ENCODE data around the gene ZNF274. TPM values are rescaled to one million over a fixed set of nuclear protein-coding genes. Genes with fewer than 3 reads are reported as not detected.

ZNF274 gene
- total and polyA plus RNA-seq, 12 donors = 13.8 to 27.6 (median 22.9) TPM

DNA sequence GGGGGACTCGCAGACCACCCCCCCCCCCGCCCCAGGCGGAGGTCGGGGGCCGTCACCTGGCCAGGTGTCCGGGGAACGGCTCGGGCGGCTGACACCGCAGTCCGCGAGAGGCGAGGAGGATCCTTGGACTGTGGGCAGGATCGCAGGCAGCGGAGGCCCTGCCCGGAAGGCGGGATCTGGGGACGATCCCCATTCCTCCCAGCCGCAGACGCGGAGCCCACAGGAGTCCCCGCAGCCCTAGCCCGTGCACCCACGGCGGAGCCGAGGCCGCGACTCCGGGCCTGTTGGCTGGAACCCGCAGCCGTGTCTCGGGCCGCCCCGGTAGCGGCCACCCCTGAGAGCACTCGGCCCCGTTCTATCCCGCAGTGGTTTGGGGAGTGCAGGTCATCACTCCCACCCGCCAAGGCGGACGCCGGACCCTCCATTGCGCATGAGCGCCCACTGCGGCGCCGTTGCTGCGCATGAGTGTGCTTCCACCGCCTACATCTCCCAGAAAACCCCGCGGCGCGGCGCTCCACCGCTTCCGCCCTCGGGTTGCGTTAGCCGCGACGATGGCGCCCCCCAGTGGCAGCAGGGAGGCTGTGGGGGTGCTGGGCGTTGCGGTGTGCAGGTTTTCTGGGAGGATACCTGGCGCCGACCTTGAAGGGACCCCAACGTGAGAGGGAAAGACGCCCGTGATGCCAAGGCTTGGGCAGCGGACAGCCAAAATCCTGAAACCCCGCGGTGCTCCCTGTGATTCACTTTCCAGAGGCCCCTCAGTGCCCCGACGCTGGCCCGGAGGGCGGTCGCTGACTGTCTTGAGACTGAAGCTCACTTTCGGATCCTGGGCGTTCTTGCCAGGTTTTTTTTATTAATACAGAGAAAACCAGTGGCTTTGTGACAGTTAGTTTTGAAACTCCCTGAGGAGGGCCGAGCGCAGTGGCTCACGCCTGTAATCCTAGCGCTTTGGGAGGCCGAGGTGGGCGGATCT is 27.9 kb upstream of the ZNF274 start:
- ATAC-seq = peak; percentile 96 to 98 (median 98)
- intact Hi-C loops (cut with DNase I) = loop anchor here (1.0 to 10.0 kb wide), 12 partner anchors 58 to 1053 kb away; partner anchors contain the start of genes ZNF776 (in 3 of the 10), ZNF256 (in 1 of the 10), ZNF606 (in 1 of the 10) and ZSCAN18 (in 1 of the 10)
- Histone ChIP-seq H3K9me3 (peaks cover 0 to 45% (median 0%) of the 10 kb centered on the region in 11 donors), H3K36me3 (no peaks in the 10 kb centered on the region), H3K27me3 (no peaks in the 10 kb centered on the region), H3K4me1 (peaks cover 0 to 42% (median 28%) of the 10 kb centered on the region in 9 donors), H3K4me3 (peak overlapping the region; percentile 57 to 100 (median 83)), H3K27ac (peak overlapping the region; percentile 49 to 99 (median 91))
- peak; percentile 96 to 99 for DNase-seq
- TF ChIP-seq, protein P1, sequence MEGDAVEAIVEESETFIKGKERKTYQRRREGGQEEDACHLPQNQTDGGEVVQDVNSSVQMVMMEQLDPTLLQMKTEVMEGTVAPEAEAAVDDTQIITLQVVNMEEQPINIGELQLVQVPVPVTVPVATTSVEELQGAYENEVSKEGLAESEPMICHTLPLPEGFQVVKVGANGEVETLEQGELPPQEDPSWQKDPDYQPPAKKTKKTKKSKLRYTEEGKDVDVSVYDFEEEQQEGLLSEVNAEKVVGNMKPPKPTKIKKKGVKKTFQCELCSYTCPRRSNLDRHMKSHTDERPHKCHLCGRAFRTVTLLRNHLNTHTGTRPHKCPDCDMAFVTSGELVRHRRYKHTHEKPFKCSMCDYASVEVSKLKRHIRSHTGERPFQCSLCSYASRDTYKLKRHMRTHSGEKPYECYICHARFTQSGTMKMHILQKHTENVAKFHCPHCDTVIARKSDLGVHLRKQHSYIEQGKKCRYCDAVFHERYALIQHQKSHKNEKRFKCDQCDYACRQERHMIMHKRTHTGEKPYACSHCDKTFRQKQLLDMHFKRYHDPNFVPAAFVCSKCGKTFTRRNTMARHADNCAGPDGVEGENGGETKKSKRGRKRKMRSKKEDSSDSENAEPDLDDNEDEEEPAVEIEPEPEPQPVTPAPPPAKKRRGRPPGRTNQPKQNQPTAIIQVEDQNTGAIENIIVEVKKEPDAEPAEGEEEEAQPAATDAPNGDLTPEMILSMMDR (IDR thresholded peaks at IDR 0.05) = peak; percentile 91 to 99 (median 97)
- 2 to 3% methylated on average over 77 to 85 of the region's 85 CpGs for WGBS, 2 donors

DNA sequence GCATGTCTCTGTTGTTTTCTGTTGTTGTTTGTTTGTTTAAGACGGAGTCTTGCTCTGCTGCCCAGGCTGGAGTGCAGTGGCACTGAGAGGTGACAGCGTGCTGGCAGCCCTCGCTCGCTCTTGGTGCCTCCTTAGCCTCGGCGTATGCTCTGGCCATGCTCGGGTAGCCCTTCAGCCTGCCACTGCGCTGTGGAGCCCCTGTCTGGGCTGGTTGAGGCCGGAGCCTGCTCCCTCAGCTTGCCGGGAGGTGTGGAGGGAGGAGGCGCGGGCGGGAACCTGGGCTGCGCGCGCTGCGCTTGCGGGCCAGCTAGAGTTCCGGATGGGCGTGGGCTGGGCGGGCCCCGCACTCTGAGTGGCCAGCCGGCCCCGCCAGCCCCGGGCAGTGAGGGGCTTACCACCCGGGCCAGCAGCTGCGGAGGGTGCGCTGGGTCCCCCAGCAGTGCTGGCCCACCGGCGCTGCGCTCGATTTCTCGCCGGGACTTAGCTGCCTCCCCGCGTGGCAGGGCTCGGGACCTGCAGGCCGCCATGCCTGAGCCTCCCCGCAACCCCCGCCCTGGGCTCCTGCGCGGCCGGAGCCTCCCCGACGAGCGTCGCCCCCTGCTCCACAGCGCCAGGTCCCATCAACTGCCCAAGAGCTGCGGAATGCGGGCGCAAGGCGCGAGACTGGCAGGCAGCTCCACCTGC is 25.7 kb upstream of the ZNF274 start:
- Histone ChIP-seq H3K27me3 (no peaks in the 10 kb centered on the region), H3K27ac (no peak overlapping the region), H3K4me1 (peaks cover 0 to 28% (median 20%) of the 10 kb centered on the region in 9 donors), H3K4me3 (no peak overlapping the region), H3K36me3 (no peaks in the 10 kb centered on the region), H3K9me3 (peaks cover 0 to 57% (median 10%) of the 10 kb centered on the region in 11 donors)
- intact Hi-C loops (cut with DNase I) = loop anchor here in 9 of 10 donors (2.0 to 10.0 kb wide), 8 partner anchors 135 to 1055 kb away; partner anchors contain the start of genes ZNF776 (in 3 of the 9) and ZNF256 (in 1 of the 9)
- TF ChIP-seq, protein P1 (IDR thresholded peaks at IDR 0.05) = no peak
- 92% methylated on average over 45 to 53 of the region's 53 CpGs for WGBS, 2 donors
- ATAC-seq (no peak), DNase-seq (no peak)

- TF ChIP-seq, protein P1 (IDR thresholded peaks at IDR 0.05) = no peak
- Histone ChIP-seq H3K4me3 (no peak overlapping the region), H3K36me3 (peaks cover 0 to 6% (median 0%) of the 10 kb centered on the region in 9 donors), H3K4me1 (no peaks in the 10 kb centered on the region), H3K27me3 (no peaks in the 10 kb centered on the region), H3K27ac (no peak overlapping the region), H3K9me3 (peaks cover 7 to 100% (median 91%) of the 10 kb centered on the region in 11 donors)
- DNase-seq (no peak), ATAC-seq (no peak)
- WGBS, 2 donors = 75 to 87% methylated on average over 1 of the region's 1 CpG
- intact Hi-C loops (cut with DNase I) = no loop called here
Observed at GRCh38 chr19:58166268-58166667, 16.6 kb upstream of the ZNF274 start.

GRCh38 chr19:58166708-58167280 is 16.1 kb upstream of the ZNF274 start:
- Histone ChIP-seq H3K27me3 (no peaks in the 10 kb centered on the region), H3K4me1 (no peaks in the 10 kb centered on the region), H3K27ac (no peak overlapping the region), H3K36me3 (peaks cover 0 to 6% (median 0%) of the 10 kb centered on the region in 9 donors), H3K9me3 (peaks cover 7 to 100% (median 91%) of the 10 kb centered on the region in 11 donors), H3K4me3 (no peak overlapping the region)
- ATAC-seq (no peak), DNase-seq (no peak)
- TF ChIP-seq, protein P1 (IDR thresholded peaks at IDR 0.05) = no peak
- intact Hi-C loops (cut with DNase I) = no loop called here
- WGBS, 2 donors = 61 to 62% methylated on average over 4 of the region's 4 CpGs

Data from heart right ventricle (tissue), 16 donors.